ENCODE measurements around the gene ALDOA. TPM values are rescaled to one million over a fixed set of nuclear protein-coding genes. Genes with fewer than 3 reads are reported as not detected.

ALDOA gene
- total and polyA plus RNA-seq, 9 of the 15 experiments (the other 6 are each of a cell fraction or from before 2014, with no cell fraction given), result 311 to 2,224 (median 1,293) TPM

DNA sequence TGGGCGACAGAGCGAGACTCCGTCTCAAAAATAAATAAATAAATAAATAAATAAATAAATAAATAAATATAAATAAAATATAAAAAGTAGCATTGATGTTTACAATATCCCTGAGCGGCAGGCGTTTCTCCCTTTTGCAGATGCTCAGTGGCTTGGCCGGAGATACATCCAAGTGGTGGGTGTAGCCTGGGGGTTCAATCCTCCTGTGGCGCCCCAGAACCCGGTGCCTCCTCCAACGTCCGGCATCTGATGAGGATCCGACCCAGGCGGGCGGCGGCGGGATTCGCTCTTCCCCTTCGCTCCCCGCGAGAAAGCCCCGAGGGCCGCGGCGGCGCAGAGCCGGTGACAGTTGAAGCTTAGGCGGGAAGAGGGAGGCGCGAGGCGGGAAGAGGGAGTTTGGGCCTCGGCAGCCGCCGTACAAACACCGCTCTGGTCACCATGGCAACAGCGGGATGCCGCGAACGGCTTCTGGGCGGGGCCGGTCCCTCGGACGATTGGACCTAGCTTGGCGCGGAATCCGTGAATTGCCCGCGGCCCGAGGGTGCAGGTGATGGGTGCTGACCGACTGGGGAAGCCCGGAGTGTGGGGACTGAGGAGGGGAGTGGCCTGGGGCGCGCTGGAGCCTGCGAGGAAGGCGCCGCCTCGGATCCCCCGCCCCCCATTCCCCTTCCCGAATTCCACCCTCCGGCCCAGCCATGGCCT, 12.7 kb upstream of the ALDOA start (continued):
- TF ChIP-seq TSC22D4 (tag; IDR thresholded peaks at IDR 0.05) (no peak), POLR2G (IDR thresholded peaks at IDR 0.05; ENCODE audit: low read depth, low read length) (peak; percentile 87), SP2 (IDR thresholded peaks at IDR 0.05; ENCODE audit: extremely low read depth, low read depth, low read length, poor library complexity, severe bottlenecking) (no peak), RNF2 (IDR thresholded peaks at IDR 0.05) (peak; percentile 96), SREBF1 (IDR thresholded peaks at IDR 0.05; ENCODE audit: borderline replicate concordance, low read depth, low read length) (no peak), PCBP2 (IDR thresholded peaks at IDR 0.05; ENCODE audit: low read depth, low read length, poor library complexity, severe bottlenecking) (no peak), NR2C1 (IDR thresholded peaks at IDR 0.05) (no peak), NR2C1 (tag; IDR thresholded peaks at IDR 0.05) (no peak), ZNF57 (CRISPR knock-in tag; IDR thresholded peaks at IDR 0.05) (no peak), CAMTA2 (CRISPR knock-in tag; conservative IDR thresholded peaks at IDR 0.05) (no peak), GABPA (tag; conservative IDR thresholded peaks at IDR 0.05; ENCODE audit: low read depth) (no peak), PHF21A (IDR thresholded peaks at IDR 0.05; ENCODE audit: borderline replicate concordance, low read depth) (no peak), RBM14 (IDR thresholded peaks at IDR 0.05; ENCODE audit: borderline replicate concordance, insufficient read depth, low read depth, low read length) (no peak), PHF8 (IDR thresholded peaks at IDR 0.05; ENCODE audit: borderline replicate concordance, low read length) (peak; percentile 43; the same call in 1 of the 2 replicates), MTA1 (IDR thresholded peaks at IDR 0.05; ENCODE audit: borderline replicate concordance) (0 out of 2 replicates have a peak, but pooled peaks have one; percentile 29), RBM25 (IDR thresholded peaks at IDR 0.05; ENCODE audit: low read depth, low read length, severe bottlenecking) (no peak), NFYB (IDR thresholded peaks at IDR 0.05; ENCODE audit: extremely low read depth, insufficient read length) (no peak), RBM17 (IDR thresholded peaks at IDR 0.05; ENCODE audit: borderline replicate concordance, low read depth, low read length) (no peak), GTF2A2 (tag; IDR thresholded peaks at IDR 0.05) (no peak), XRCC4 (IDR thresholded peaks at IDR 0.05; ENCODE audit: extremely low read depth, insufficient read depth, insufficient read length) (no peak)
- TF ChIP-seq, protein P1, sequence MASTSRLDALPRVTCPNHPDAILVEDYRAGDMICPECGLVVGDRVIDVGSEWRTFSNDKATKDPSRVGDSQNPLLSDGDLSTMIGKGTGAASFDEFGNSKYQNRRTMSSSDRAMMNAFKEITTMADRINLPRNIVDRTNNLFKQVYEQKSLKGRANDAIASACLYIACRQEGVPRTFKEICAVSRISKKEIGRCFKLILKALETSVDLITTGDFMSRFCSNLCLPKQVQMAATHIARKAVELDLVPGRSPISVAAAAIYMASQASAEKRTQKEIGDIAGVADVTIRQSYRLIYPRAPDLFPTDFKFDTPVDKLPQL (IDR thresholded peaks at IDR 0.05; ENCODE audit: extremely low read depth, insufficient read length), result no peak
- TF ChIP-seq, protein P2, sequence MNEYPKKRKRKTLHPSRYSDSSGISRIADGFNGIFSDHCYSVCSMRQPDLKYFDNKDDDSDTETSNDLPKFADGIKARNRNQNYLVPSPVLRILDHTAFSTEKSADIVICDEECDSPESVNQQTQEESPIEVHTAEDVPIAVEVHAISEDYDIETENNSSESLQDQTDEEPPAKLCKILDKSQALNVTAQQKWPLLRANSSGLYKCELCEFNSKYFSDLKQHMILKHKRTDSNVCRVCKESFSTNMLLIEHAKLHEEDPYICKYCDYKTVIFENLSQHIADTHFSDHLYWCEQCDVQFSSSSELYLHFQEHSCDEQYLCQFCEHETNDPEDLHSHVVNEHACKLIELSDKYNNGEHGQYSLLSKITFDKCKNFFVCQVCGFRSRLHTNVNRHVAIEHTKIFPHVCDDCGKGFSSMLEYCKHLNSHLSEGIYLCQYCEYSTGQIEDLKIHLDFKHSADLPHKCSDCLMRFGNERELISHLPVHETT (CRISPR knock-in tag; conservative IDR thresholded peaks at IDR 0.05 in 1 of 2, IDR thresholded peaks at IDR 0.05 in 1 of 2), result peak in 1 of 2 experiments; percentile 76; a peak in 2 of 4 replicates
- TF ChIP-seq, protein P3, sequence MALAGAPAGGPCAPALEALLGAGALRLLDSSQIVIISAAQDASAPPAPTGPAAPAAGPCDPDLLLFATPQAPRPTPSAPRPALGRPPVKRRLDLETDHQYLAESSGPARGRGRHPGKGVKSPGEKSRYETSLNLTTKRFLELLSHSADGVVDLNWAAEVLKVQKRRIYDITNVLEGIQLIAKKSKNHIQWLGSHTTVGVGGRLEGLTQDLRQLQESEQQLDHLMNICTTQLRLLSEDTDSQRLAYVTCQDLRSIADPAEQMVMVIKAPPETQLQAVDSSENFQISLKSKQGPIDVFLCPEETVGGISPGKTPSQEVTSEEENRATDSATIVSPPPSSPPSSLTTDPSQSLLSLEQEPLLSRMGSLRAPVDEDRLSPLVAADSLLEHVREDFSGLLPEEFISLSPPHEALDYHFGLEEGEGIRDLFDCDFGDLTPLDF (CRISPR knock-in tag; IDR thresholded peaks at IDR 0.05), result peak; percentile 100
- TF ChIP-seq, protein P4, sequence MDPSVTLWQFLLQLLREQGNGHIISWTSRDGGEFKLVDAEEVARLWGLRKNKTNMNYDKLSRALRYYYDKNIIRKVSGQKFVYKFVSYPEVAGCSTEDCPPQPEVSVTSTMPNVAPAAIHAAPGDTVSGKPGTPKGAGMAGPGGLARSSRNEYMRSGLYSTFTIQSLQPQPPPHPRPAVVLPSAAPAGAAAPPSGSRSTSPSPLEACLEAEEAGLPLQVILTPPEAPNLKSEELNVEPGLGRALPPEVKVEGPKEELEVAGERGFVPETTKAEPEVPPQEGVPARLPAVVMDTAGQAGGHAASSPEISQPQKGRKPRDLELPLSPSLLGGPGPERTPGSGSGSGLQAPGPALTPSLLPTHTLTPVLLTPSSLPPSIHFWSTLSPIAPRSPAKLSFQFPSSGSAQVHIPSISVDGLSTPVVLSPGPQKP (CRISPR knock-in tag; IDR thresholded peaks at IDR 0.05), result no peak

All from K562 (cell line).